ENCODE measurements around the gene FHL2. TPM values are rescaled to one million over a fixed set of nuclear protein-coding genes. Genes with fewer than 3 reads are reported as not detected.
"Not testable (repeated sequence)": the region's sequence is repeated elsewhere in the genome, so short reads cannot be mapped to it uniquely, and the experiment has no call there.

Gene FHL2
- total RNA-seq, 1 donor from 2014 or later, result 208 TPM

DNA sequence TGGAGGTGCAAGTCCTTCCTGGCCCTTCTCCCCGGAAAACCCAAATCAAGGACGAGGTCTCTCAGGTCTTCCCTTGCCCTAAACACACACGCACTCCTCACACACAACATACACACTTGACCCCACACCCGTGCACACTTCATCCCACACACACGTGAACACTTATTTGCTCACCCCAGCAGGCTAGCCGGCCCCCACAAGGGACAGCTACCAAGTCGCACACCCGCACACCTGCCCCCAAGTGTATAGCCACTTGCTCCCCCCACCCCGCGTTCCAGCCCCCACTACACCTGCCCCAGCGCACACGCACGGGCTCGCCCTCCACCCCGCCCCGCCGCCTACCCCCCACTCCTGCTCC, 69.7 kb downstream of the FHL2 start:
- intact Hi-C loops (cut with DNase I), result no loop called here
- DNase-seq (ENCODE audit: low spot score) (peak; percentile 62), ATAC-seq (peak; percentile 33)

DNA sequence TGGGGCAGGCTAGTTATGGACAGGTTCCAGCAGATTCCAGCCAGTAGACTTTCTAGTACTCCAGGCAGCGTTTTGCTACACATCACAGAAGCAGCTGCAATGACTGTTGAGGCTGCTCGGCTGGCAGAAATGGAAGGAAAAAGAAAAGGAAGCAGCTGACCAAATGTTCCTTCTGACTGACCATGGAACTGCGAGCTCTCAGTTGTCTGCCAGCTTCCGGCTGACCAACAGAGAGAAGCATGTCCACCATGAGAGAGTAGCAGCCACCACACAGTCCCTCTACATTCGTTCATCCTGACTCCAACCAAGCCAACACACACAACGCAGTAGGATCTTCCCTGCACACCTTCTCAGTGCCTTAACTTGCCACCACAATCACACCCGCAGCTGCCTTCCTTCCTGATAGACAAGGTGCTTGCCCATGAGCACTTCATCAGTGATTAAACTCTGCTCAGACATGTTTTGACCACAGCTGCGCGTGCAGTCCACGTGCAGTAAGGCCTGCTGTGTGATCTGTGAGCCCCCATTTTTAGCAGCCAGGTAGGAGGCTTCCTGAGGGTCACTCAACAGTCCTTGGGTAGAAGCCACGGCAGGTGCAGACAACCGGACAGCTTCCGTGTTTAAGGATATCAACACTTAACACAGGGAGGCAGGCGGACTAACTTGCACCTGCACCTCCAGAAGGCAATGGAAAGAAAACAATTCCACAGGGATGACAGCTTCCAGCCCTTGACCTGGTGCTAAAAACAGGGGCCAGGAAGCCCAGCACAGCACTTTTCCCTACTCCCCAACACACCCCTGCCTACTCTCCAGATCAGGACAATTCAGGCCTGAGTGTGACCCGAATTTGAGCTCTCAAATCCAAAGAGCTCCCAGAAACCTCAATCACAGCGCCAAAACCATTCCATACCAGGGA, 70.3 kb downstream of the FHL2 start:
- intact Hi-C loops (cut with DNase I), result no loop called here
- peak; percentile 58 for DNase-seq (ENCODE audit: low spot score)
- peak; percentile 57 for ATAC-seq

DNA sequence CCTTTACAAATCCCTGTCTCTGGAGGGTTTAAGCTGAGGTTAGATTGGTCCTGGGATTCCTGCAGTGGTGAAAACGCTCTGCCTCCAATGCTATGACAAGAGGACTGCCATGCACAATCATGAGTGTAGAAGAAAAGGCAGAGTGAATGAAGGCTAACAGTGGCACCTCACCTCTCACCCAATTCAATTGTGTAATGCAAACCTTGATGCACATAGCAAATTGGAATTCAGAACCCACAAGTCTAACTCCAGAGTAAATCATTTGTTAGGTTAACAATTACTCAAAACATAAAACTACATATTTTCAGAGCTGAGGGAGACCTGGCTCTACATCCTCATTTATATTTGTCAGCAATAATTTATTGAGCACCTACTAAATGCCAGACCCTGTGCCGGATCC, 71.2 kb downstream of the FHL2 start:
- ATAC-seq (no peak), DNase-seq (ENCODE audit: low spot score) (no peak)
- intact Hi-C loops (cut with DNase I), result no loop called here

DNA sequence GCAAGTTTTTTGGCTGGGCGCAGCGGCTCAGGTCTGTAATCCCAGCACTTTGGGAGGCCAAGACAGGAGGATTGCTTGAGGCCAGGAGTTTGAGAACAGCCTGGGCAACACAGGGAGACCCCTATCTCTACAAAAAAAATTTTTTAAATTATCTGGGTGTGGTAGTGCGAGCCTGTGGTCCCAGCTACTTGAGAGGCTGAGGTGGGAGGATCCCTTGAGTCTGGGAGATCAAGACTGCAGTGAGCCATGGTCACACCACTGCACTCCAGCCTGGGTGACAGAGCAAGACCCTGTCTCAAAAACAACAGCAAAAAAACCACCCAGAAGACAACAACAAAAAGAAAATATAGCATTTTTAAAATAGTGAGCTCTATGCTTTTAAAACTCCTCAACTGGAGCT, 71.6 kb downstream of the FHL2 start:
- intact Hi-C loops (cut with DNase I); ATAC-seq; DNase-seq (ENCODE audit: low spot score): not testable (repeated sequence)

DNA sequence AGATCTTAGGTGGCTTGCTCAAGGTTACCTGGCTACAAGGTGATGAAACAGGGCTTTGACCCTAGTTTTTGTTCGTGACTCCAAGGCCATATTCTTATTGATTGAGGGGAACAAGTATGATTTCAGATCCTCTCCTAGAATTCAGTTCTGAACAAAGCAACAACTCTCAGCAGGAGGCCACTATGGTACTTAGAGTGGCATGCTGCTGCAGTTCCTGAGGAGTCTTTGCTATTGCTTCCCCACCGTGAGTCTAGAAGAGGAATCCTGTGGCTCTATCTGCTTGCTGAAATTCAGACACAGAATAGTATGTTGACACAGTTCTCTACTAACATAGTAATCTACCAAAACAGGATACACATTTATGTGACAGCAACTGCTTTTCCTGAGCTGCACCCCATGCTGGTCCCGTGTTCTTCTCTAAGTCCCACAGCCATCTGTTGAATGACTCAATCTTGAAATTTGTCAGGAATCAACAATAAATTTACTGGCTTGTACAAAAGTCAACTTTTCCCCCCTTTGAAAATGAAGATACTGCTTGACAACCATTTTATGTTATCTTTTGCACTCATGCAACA, 73.4 kb downstream of the FHL2 start:
- intact Hi-C loops (cut with DNase I), result no loop called here
- DNase-seq (ENCODE audit: low spot score) (no peak), ATAC-seq (no peak)

DNA sequence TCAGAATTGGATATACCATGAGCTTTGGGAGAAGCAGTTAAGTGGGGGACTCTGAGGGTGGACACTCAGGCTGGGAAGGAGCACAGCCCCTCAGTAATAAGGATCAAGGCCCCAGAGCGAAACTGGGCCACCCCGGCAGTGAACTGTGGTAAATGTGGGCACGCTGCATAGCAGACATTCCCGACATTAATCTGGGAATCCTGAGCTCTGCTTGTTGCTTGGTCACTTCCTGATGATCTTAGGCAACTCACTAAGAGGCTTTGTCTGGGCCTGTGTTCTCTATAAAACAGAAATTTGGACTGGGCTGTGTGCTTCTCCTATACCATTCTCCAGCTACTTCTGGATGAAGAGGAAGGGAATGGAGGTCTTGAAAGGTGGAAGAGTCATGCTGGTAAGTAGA, 74.1 kb downstream of the FHL2 start:
- DNase-seq (ENCODE audit: low spot score), result no peak
- ATAC-seq, result no peak
- intact Hi-C loops (cut with DNase I), result no loop called here

DNA sequence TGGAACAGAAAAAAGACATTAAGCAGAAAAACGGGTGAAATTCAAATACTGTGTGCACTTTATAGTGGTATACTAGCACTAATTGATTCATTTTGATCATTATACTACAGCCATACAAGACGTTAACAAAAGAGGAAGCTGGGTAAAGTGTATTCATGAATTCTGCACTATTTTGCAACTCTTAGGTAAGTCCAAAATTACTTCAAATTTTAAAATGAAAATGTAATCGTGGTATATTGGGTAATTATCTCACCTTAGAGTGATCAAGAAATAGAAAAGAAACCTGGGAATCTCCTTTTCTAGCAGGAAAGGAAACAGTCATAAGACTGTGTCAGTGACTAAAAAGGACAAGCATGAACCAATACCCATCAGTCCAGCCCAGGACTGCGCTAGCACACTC, 74.8 kb downstream of the FHL2 start:
- no peak for DNase-seq (ENCODE audit: low spot score)
- no peak for ATAC-seq
- intact Hi-C loops (cut with DNase I), result no loop called here

DNA sequence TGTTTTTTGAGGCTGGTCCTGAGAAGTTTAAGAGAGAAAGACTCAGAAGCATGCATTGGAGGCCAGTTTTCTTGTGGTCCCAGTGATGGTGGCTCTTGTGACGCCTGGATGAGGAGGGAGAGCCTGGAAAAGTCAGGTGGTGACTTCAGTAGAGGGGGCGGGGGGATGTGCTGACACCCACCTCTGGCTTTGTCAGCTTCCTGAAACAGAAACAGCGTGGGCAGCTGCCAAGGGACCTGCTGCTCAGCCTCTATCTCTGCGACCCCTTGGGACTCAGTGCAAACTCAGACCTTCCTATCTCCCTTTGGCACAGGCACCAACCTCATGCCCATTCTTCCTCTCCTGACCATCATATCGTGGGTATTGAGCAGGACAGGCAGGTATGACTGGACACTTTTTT, 75.7 kb downstream of the FHL2 start:
- no peak for ATAC-seq
- intact Hi-C loops (cut with DNase I), result no loop called here
- DNase-seq (ENCODE audit: low spot score), result no peak

DNA sequence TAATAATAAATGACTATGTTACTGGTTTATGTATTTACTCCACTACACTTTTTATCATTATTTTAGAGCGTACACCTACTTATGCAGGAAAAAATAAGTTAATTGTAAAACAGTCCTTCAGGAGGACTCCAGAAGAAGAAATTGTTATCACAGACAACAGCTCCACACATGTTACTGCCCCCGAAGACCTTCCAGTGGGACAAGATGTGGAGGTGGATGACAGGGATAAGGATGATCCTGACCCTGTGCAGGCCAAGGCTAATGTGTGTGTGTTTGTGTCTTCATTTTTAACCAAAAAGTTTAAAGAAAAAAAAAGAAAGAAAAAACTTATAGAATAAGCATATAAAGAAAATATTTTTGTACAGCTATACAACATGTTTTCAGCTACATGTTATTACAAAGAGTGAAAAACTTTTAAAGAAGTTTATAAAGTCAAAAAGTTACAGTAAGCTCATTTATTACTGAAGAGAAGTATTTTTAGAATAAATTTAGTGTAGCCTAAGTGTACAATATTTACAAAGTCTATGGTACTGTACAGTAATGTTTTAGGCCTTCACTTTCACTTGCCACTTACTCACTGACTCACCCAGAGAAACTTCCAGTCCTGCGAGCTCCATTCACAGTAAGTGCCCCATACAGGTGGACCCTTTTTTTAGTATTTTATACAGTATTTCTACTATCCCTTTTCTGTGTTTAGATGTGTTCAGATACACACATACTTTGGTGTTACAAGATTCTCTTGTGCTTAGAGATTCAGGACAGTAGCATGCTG, 76.8 kb downstream of the FHL2 start:
- intact Hi-C loops (cut with DNase I), result no loop called here
- no peak for ATAC-seq
- no peak for DNase-seq (ENCODE audit: low spot score)

DNA sequence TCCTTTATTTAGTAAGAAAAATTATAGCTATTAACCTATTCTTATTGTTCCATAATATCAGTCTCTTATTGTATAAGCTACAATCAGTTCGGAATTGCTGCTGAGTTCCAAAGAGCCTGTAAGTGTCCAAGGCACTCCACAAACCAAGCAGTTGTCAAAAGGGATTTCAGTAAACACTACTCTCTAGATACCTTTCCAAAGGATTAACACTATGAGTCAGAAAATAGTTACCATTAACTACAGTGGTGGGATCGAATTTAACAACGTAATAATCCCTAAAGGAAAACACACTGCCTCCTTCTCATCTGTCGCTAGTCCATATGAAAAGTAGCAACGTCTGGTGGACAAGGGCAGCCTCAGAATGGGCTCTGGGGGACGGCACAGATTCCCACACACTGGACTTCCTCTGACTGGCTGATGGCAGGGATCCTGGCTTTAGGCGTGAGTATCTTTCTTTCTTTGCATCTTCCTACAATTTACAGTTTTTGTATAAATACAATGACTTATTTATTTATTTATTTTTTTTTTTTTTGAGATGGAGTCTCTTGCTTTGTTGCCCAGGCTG, 78.1 kb downstream of the FHL2 start:
- DNase-seq (ENCODE audit: low spot score), result no peak
- ATAC-seq, result no peak
- intact Hi-C loops (cut with DNase I), result no loop called here

DNA sequence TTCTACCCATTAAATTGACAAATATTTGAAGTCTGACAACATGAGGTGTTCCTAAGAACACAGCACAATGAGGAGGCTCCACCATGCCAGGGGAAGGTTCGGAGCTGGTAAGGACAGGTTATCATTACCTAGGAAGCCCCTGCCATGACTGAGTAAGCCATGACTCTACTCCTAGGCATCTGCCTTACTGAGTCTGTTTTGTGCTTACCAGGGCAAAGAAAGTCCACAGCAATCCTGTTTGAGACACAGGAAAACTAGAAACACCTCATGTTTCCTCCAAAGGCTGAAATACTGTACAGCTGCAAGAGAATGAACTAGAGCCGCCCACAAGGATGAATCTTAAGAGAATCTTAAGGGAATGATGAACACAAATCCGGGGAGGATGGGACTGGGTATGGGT, 80.9 kb downstream of the FHL2 start:
- DNase-seq (ENCODE audit: low spot score) (no peak), ATAC-seq (no peak)
- intact Hi-C loops (cut with DNase I), result no loop called here

DNA sequence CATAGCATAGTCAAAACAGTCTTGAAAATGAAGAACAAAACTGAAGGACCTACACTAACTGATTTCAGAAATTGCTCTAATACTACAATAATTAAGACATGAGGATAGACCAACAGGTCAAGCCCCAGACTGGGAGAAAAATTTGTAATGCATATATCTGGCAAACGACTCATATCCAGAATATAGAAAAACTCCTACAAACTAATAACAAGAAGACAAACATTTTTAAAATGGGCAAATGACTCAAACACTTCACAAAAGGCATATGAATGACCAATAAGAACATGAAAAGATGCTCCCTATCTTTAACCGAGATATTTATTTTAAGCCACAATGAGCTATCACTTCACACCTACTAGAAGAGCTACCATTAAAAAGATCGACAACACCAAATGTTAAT, 83.5 kb downstream of the FHL2 start:
- DNase-seq (ENCODE audit: low spot score) (no peak), ATAC-seq (no peak)
- intact Hi-C loops (cut with DNase I), result no loop called here

DNA sequence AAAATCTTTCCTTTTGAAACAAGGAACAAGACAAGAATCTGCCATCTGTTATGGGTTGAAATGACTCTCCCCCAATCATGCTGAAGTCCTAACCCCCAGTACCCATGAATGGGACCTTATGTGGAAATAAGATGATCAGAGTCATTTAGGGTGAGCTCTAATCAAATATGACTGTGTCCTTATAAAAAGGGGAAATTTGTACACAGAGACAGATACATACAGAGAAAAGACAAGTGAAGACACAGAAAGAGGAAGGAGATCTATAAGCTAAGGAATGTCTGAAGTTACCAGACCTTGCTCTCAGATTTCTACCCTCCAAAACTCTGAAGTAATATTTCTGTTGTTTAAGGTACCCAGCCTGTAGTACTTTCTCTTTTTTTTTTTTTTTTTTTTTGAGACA, 85.0 kb downstream of the FHL2 start:
- intact Hi-C loops (cut with DNase I), result no loop called here
- DNase-seq (ENCODE audit: low spot score), result no peak
- no peak for ATAC-seq

Other genes with a start within 250 kb of the FHL2 start
- gene GPR45, start 157.3 kb downstream of the FHL2 start, total RNA-seq, result not detected
- gene TGFBRAP1, start 69.3 kb downstream of the FHL2 start, total RNA-seq, result 20.6 TPM
- 30.6 TPM for gene C2orf49, start 61.5 kb downstream of the FHL2 start, total RNA-seq